H9 (cell line): ENCODE measurements around the gene DACH1. TPM values are rescaled to one million over a fixed set of nuclear protein-coding genes. Genes with fewer than 3 reads are reported as not detected.

ENCODE experiments used
- DNase-seq: peaks from one replicate; pipeline ENCODE4 v3.0.0-alpha.2; 2017
- H2AFZ ChIP-seq: one replicate; pipeline ENCODE4 v1.6.1; 2013; ENCODE audit warnings: mild to moderate bottlenecking, low read length, control low read depth, moderate library complexity
- H2AK5ac ChIP-seq: 2 replicates; pipeline ENCODE4 v1.6.1; 2013; ENCODE audit warnings: low read length, control low read depth, mixed read lengths; ENCODE audit not compliant: insufficient read length
- H2BK120ac ChIP-seq: one replicate; pipeline ENCODE4 v1.6.1; 2013; ENCODE audit warnings: low read depth, mild to moderate bottlenecking, low read length, control low read depth, inconsistent platforms; ENCODE audit not compliant: poor library complexity, severe bottlenecking
- H2BK12ac ChIP-seq: 2 replicates; pipeline ENCODE4 v1.6.1; 2013; ENCODE audit warnings: low read length, control low read depth, mixed read lengths, low read depth; ENCODE audit not compliant: insufficient read length
- H2BK15ac ChIP-seq: 2 replicates; pipeline ENCODE4 v1.6.1; 2013; ENCODE audit warnings: low read depth, low read length, control low read depth
- H2BK20ac ChIP-seq: one replicate; pipeline ENCODE4 v1.6.1; 2013; ENCODE audit warnings: low read depth, mild to moderate bottlenecking, low read length, control low read depth, inconsistent platforms; ENCODE audit not compliant: poor library complexity, severe bottlenecking
- H2BK5ac ChIP-seq: 2 replicates; pipeline ENCODE4 v1.6.1; 2013; ENCODE audit warnings: low read length, control low read depth, mixed read lengths; ENCODE audit not compliant: insufficient read length
- H3K14ac ChIP-seq: 2 replicates; pipeline ENCODE4 v1.6.1; 2013; ENCODE audit warnings: low read length, control low read depth; ENCODE audit not compliant: insufficient read depth
- H3K18ac ChIP-seq: 2 replicates; pipeline ENCODE4 v1.6.1; 2013; ENCODE audit warnings: low read depth, mild to moderate bottlenecking, mixed read lengths, low read length, control low read depth; ENCODE audit not compliant: insufficient read length
- H3K23ac ChIP-seq: 2 replicates; pipeline ENCODE4 v1.6.1; 2013; ENCODE audit warnings: low read length, control low read depth, mixed read lengths, low read depth; ENCODE audit not compliant: insufficient read length
- H3K23me2 ChIP-seq: 2 replicates; pipeline ENCODE4 v1.6.1; 2013; ENCODE audit warnings: low read depth, mild to moderate bottlenecking, mixed read lengths, low read length, control low read depth; ENCODE audit not compliant: insufficient read length, poor library complexity, severe bottlenecking
- H3K27ac ChIP-seq: 2 replicates; pipeline ENCODE4 v1.5.1; 2013; ENCODE audit warnings: low read length, control low read depth, mixed read lengths, low read depth; ENCODE audit not compliant: insufficient read length
- H3K27me3 ChIP-seq: 2 replicates; pipeline ENCODE4 v1.6.1; 2013; ENCODE audit warnings: low read length, control low read depth, inconsistent platforms; ENCODE audit not compliant: insufficient read depth
- H3K4ac ChIP-seq: 2 replicates; pipeline ENCODE4 v1.6.1; 2013; ENCODE audit warnings: low read depth, mild to moderate bottlenecking, control low read depth, inconsistent platforms, low read length, moderate library complexity
- H3K4me1 ChIP-seq: 2 replicates; pipeline ENCODE4 v1.6.1; 2013; ENCODE audit warnings: low read length, control low read depth, inconsistent platforms; ENCODE audit not compliant: insufficient read depth
- H3K4me2 ChIP-seq: 2 replicates; pipeline ENCODE4 v1.6.1; 2013; ENCODE audit warnings: low read length, control low read depth, mixed read lengths; ENCODE audit not compliant: insufficient read length, insufficient read depth
- H3K56ac ChIP-seq: 2 replicates; pipeline ENCODE4 v1.6.1; 2013; ENCODE audit warnings: low read depth, mild to moderate bottlenecking, mixed read lengths, low read length, control low read depth; ENCODE audit not compliant: insufficient read length
- H3K79me1 ChIP-seq: 2 replicates; pipeline ENCODE4 v1.6.1; 2013; ENCODE audit warnings: low read depth, mild to moderate bottlenecking, moderate library complexity, low read length, control low read depth, inconsistent platforms; ENCODE audit not compliant: insufficient read depth, poor library complexity, severe bottlenecking
- H3K79me2 ChIP-seq: 2 replicates; pipeline ENCODE4 v1.6.1; 2013; ENCODE audit warnings: low read length, control low read depth, inconsistent platforms; ENCODE audit not compliant: insufficient read depth
- H3K9ac ChIP-seq: 2 replicates; pipeline ENCODE4 v1.6.1; 2013; ENCODE audit warnings: low read length, control low read depth, mixed read lengths; ENCODE audit not compliant: insufficient read length; ENCODE audit errors: extremely low read depth
- H3K9me3 ChIP-seq: one replicate; pipeline ENCODE4 v1.6.1; 2013; ENCODE audit warnings: low read depth, low read length, inconsistent platforms; ENCODE audit not compliant: control insufficient read depth
- H3T11ph ChIP-seq: one replicate; pipeline ENCODE4 v1.6.1; 2013; ENCODE audit warnings: mild to moderate bottlenecking, low read length, control low read depth, inconsistent platforms
- H4K20me1 ChIP-seq: one replicate; pipeline ENCODE4 v1.6.1; 2013; ENCODE audit not compliant: control insufficient read depth, insufficient read length, insufficient read depth
- H4K5ac ChIP-seq: 2 replicates; pipeline ENCODE4 v1.6.1; 2013; ENCODE audit warnings: low read depth, mild to moderate bottlenecking, mixed read lengths, low read length, control low read depth; ENCODE audit not compliant: insufficient read length
- H4K8ac ChIP-seq: replicated peaks from 2 replicates; pipeline ENCODE4 v1.6.1; 2013; ENCODE audit warnings: low read length, control low read depth, mixed read lengths, low read depth; ENCODE audit not compliant: insufficient read length
- H4K91ac ChIP-seq: 2 replicates; pipeline ENCODE4 v1.6.1; 2013; ENCODE audit warnings: low read depth, mild to moderate bottlenecking, moderate library complexity, mixed read lengths, low read length, control low read depth; ENCODE audit not compliant: insufficient read length
- H3K27ac Mint-ChIP-seq, 3 experiments: 2 replicates in 2 of 3; 3 replicates in 1 of 3; pipeline ENCODE4 v1.8.0; 2020 to 2021; ENCODE audit warnings: mixed read lengths in 3 of 3, mild to moderate bottlenecking in 1 of 3, moderate library complexity in 1 of 3
- H3K27me3 Mint-ChIP-seq: 2 replicates; pipeline ENCODE4 v1.8.0; 2021; ENCODE audit warnings: low read depth, mild to moderate bottlenecking, moderate library complexity, mixed read lengths
- H3K36me3 Mint-ChIP-seq, 3 experiments: 2 replicates in 2 of 3; 3 replicates in 1 of 3; pipeline ENCODE4 v1.8.0; 2020 to 2021; ENCODE audit warnings: low read depth in 3 of 3, mixed read lengths in 3 of 3; ENCODE audit not compliant: insufficient read depth in 1 of 3
- H3K4me1 Mint-ChIP-seq, 2 experiments: 2 replicates each; pipeline ENCODE4 v1.8.0; 2020; ENCODE audit warnings: mixed read lengths in 2 of 2
- H3K4me3 Mint-ChIP-seq, 2 experiments: 2 replicates in 1 of 2; 3 replicates in 1 of 2; pipeline ENCODE4 v1.8.0; 2020 to 2021; ENCODE audit warnings: mild to moderate bottlenecking in 2 of 2, mixed read lengths in 2 of 2, moderate library complexity in 1 of 2
- H3K9me3 Mint-ChIP-seq, 2 experiments: 2 replicates in 1 of 2; 3 replicates in 1 of 2; pipeline ENCODE4 v1.8.0; 2020; ENCODE audit warnings: mild to moderate bottlenecking in 2 of 2, mixed read lengths in 2 of 2, moderate library complexity in 1 of 2
- WGBS: extraction: QIAGEN DNeasy Blood & Tissue Kit; methylation state at CpG from one replicate; pipeline ENCODE4 v1.1.7; 2013; ENCODE audit warnings: missing lambda C conversion rate, low lambda C conversion rate, mixed read lengths; ENCODE audit not compliant: insufficient read length; ENCODE audit errors: extremely low coverage; 5-methylcytosine and 5-hydroxymethylcytosine counted together
- total RNA-seq: library from RNA; stranded (reverse); gene quantifications from 2 replicates; pipeline ENCODE4 v1.2.1, GENCODE V29; 2021
- TF ChIP-seq, protein P1 (sequence below): fragments of 200-600 bp; sonication (generic); conservative IDR thresholded peaks from 3 replicates; pipeline ENCODE4 v1.8.0; 2021; ENCODE audit warnings: antibody characterized with exemption, mild to moderate bottlenecking

The DACH1 gene
- total RNA-seq, 1 experiment from 2014 or later: not detected

DNA sequence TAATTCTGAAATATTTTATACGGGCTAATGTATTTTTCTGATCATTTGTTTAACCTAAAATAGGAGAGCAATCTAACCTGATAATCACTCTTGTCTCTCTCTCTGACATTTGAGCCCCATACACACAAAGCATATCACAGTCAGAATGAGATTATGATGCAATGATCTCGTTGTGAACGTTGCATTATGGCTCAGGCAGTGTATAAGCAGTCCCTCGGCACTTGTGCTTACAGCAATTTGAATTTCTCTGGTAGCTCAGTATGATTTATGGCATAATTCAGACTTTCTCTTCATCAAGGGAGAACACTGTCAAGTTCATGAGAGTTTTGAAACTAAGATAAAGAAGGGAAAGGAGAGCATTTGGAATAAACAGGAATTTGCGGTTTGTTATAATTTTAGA is 256.1 kb downstream of the DACH1 start:
- H3K4me2 ChIP-seq: no peak overlapping the region
- H4K5ac ChIP-seq: no peak overlapping the region
- no peak overlapping the region for H2BK5ac ChIP-seq
- no peaks in the 10 kb centered on the region for H3K23me2 ChIP-seq
- no peak overlapping the region for H2AFZ ChIP-seq
- no peak overlapping the region for H2BK12ac ChIP-seq
- H4K20me1 ChIP-seq: no peaks in the 10 kb centered on the region
- H2BK15ac ChIP-seq: no peak overlapping the region
- H3K9ac ChIP-seq: no peak overlapping the region
- no peak overlapping the region for H2AK5ac ChIP-seq
- H3K9me3 Mint-ChIP-seq: no peaks in the 10 kb centered on the region
- H4K8ac ChIP-seq: no peak overlapping the region
- H2BK20ac ChIP-seq: no peak overlapping the region
- H3K4me3 Mint-ChIP-seq: no peak overlapping the region
- H3K14ac ChIP-seq: no peak overlapping the region
- no peak overlapping the region for H3K4ac ChIP-seq
- 100% methylated on average over 1 of the region's 5 CpGs for WGBS
- H3K23ac ChIP-seq: no peak overlapping the region
- H2BK120ac ChIP-seq: no peak overlapping the region
- no peaks in the 10 kb centered on the region for H3K27me3 ChIP-seq
- DNase-seq: no peak
- TF ChIP-seq, protein P1, sequence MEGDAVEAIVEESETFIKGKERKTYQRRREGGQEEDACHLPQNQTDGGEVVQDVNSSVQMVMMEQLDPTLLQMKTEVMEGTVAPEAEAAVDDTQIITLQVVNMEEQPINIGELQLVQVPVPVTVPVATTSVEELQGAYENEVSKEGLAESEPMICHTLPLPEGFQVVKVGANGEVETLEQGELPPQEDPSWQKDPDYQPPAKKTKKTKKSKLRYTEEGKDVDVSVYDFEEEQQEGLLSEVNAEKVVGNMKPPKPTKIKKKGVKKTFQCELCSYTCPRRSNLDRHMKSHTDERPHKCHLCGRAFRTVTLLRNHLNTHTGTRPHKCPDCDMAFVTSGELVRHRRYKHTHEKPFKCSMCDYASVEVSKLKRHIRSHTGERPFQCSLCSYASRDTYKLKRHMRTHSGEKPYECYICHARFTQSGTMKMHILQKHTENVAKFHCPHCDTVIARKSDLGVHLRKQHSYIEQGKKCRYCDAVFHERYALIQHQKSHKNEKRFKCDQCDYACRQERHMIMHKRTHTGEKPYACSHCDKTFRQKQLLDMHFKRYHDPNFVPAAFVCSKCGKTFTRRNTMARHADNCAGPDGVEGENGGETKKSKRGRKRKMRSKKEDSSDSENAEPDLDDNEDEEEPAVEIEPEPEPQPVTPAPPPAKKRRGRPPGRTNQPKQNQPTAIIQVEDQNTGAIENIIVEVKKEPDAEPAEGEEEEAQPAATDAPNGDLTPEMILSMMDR: no peak
- H3K18ac ChIP-seq: no peak overlapping the region
- H3K27ac ChIP-seq: no peak overlapping the region
- no peaks in the 10 kb centered on the region for H3K4me1 ChIP-seq
- H3K36me3 Mint-ChIP-seq: no peaks in the 10 kb centered on the region
- H3K79me1 ChIP-seq: no peaks in the 10 kb centered on the region
- H3K27me3 Mint-ChIP-seq: no peaks in the 10 kb centered on the region
- no peak overlapping the region for H3K56ac ChIP-seq
- H3T11ph ChIP-seq: no peak overlapping the region
- no peaks in the 10 kb centered on the region for H3K4me1 Mint-ChIP-seq
- no peaks in the 10 kb centered on the region for H3K9me3 ChIP-seq
- no peak overlapping the region for H3K27ac Mint-ChIP-seq
- H4K91ac ChIP-seq: no peak overlapping the region
- H3K79me2 ChIP-seq: no peaks in the 10 kb centered on the region
